Naive B cell (primary cell): ENCODE data around the gene CYP11A1. TPM values are rescaled to one million over a fixed set of nuclear protein-coding genes. Genes with fewer than 3 reads are reported as not detected.

ENCODE experiments used
- ATAC-seq, 2 donors: fragments of 150-1000 bp; cut with Tn5 transposase; 2 replicates each; pipeline ENCODE4 v1.10.0; 2021; ENCODE audit warnings: low read depth in 2 of 2, mild to moderate bottlenecking in 2 of 2, moderate library complexity in 2 of 2
- DNase-seq: peaks from one replicate; pipeline ENCODE4 v3.0.0; 2022
- H3K27ac Mint-ChIP-seq, 6 donors: one replicate each; pipeline ENCODE4 v1.8.0; 2020 to 2022; ENCODE audit warnings: mild to moderate bottlenecking in 6 of 6, mixed read lengths in 6 of 6, moderate library complexity in 5 of 6, inconsistent platforms in 2 of 6
- H3K27me3 Mint-ChIP-seq, 3 donors: one replicate each; pipeline ENCODE4 v1.8.0; 2021 to 2022; ENCODE audit warnings: mixed read lengths in 3 of 3, mild to moderate bottlenecking in 1 of 3
- H3K36me3 Mint-ChIP-seq, 2 donors: one replicate each; pipeline ENCODE4 v1.8.0; 2020 to 2022; ENCODE audit warnings: mixed read lengths in 2 of 2, inconsistent platforms in 1 of 2, mild to moderate bottlenecking in 1 of 2
- H3K4me1 Mint-ChIP-seq, 3 donors: one replicate each; pipeline ENCODE4 v1.8.0; 2020 to 2022; ENCODE audit warnings: mixed read lengths in 3 of 3, inconsistent platforms in 1 of 3, mild to moderate bottlenecking in 1 of 3, moderate library complexity in 1 of 3
- H3K4me3 Mint-ChIP-seq, 8 donors: one replicate each; pipeline ENCODE4 v1.8.0; 2020 to 2022; ENCODE audit warnings: mild to moderate bottlenecking in 8 of 8, mixed read lengths in 8 of 8, moderate library complexity in 8 of 8, inconsistent platforms in 2 of 8
- H3K9me3 Mint-ChIP-seq, 7 donors: one replicate each; pipeline ENCODE4 v1.8.0; 2020 to 2022; ENCODE audit warnings: mixed read lengths in 7 of 7, mild to moderate bottlenecking in 5 of 7, inconsistent platforms in 2 of 7, moderate library complexity in 1 of 7
- polyA plus RNA-seq, 6 donors: library from polyadenylated mRNA; unstranded; fragments of 300-500 nt; fragmentation: Illumina TruSeq; gene quantifications; one replicate each; pipeline ENCODE4 v1.2.3, GENCODE V29; 2021; ENCODE audit warnings: low read depth in 6 of 6

CYP11A1 gene
- polyA plus RNA-seq, 6 donors from 2014 or later: not detected

GRCh38 chr15:74322558-74323180 is 44.8 kb downstream of the CYP11A1 start:
- peak; percentile 56 to 76 for ATAC-seq

GRCh38 chr15:74320352-74321247 is 46.8 kb downstream of the CYP11A1 start:
- H3K4me1 Mint-ChIP-seq: peaks cover 4 to 18% (median 7%) of the 10 kb centered on the region in 3 donors
- ATAC-seq (no peak), DNase-seq (no peak)
- no peak overlapping the region for H3K27ac Mint-ChIP-seq
- no peaks in the 10 kb centered on the region for H3K9me3 Mint-ChIP-seq
- H3K36me3 Mint-ChIP-seq: no peaks in the 10 kb centered on the region
- H3K27me3 Mint-ChIP-seq: peaks cover 5 to 24% (median 20%) of the 10 kb centered on the region in 3 donors
- H3K4me3 Mint-ChIP-seq: no peak overlapping the region

More at GRCh38 chr15:74322558-74323180, 44.8 kb downstream of the CYP11A1 start:
- peak overlapping the region in 1 of 6 donors; percentile 54 for H3K27ac Mint-ChIP-seq
- H3K36me3 Mint-ChIP-seq: no peaks in the 10 kb centered on the region
- H3K4me1 Mint-ChIP-seq: peaks cover 4 to 9% (median 5%) of the 10 kb centered on the region in 3 donors
- peaks cover 5 to 31% (median 29%) of the 10 kb centered on the region in 3 donors for H3K27me3 Mint-ChIP-seq
- H3K9me3 Mint-ChIP-seq: no peaks in the 10 kb centered on the region
- no peak overlapping the region for H3K4me3 Mint-ChIP-seq
- DNase-seq: peak; percentile 34

GRCh38 chr15:74319596-74320351 is 47.7 kb downstream of the CYP11A1 start:
- Mint-ChIP-seq H3K36me3 (no peaks in the 10 kb centered on the region), H3K9me3 (no peaks in the 10 kb centered on the region), H3K27me3 (peaks cover 5 to 16% (median 12%) of the 10 kb centered on the region in 3 donors), H3K27ac (no peak overlapping the region), H3K4me1 (peaks cover 13 to 26% (median 16%) of the 10 kb centered on the region in 3 donors), H3K4me3 (no peak overlapping the region)
- DNase-seq: no peak
- no peak for ATAC-seq

- no peak for DNase-seq
- peaks cover 14 to 26% (median 18%) of the 10 kb centered on the region in 3 donors for H3K4me1 Mint-ChIP-seq
- peaks cover 5 to 9% (median 8%) of the 10 kb centered on the region in 3 donors for H3K27me3 Mint-ChIP-seq
- H3K36me3 Mint-ChIP-seq: no peaks in the 10 kb centered on the region
- H3K4me3 Mint-ChIP-seq: no peak overlapping the region
- no peak for ATAC-seq
- peak overlapping the region in 1 of 6 donors; percentile 54 for H3K27ac Mint-ChIP-seq
- H3K9me3 Mint-ChIP-seq: no peaks in the 10 kb centered on the region
These were observed 48.3 kb downstream of the CYP11A1 start for GRCh38 chr15:74319138-74319460.

GRCh38 chr15:74318376-74319137 is 48.9 kb downstream of the CYP11A1 start:
- H3K4me3 Mint-ChIP-seq: no peak overlapping the region
- no peaks in the 10 kb centered on the region for H3K9me3 Mint-ChIP-seq
- no peaks in the 10 kb centered on the region for H3K36me3 Mint-ChIP-seq
- H3K27ac Mint-ChIP-seq: peak overlapping the region in 1 of 6 donors; percentile 54
- DNase-seq (no peak), ATAC-seq (peak; percentile 43 to 57)
- H3K4me1 Mint-ChIP-seq: peaks cover 14 to 26% (median 18%) of the 10 kb centered on the region in 3 donors
- peaks cover 5 to 12% (median 8%) of the 10 kb centered on the region in 3 donors for H3K27me3 Mint-ChIP-seq

GRCh38 chr15:74317820-74318375 is 49.5 kb downstream of the CYP11A1 start:
- Mint-ChIP-seq H3K4me1 (peaks cover 14 to 24% (median 15%) of the 10 kb centered on the region in 3 donors), H3K27me3 (peaks cover 2 to 9% (median 4%) of the 10 kb centered on the region in 3 donors), H3K36me3 (no peaks in the 10 kb centered on the region), H3K4me3 (no peak overlapping the region), H3K9me3 (no peaks in the 10 kb centered on the region), H3K27ac (no peak overlapping the region)
- ATAC-seq (no peak), DNase-seq (no peak)

- H3K27me3 Mint-ChIP-seq: peaks cover 0 to 11% (median 0%) of the 10 kb centered on the region in 3 donors
- peak overlapping the region in 1 of 6 donors; percentile 72 for H3K27ac Mint-ChIP-seq
- ATAC-seq (no peak), DNase-seq (no peak)
- no peaks in the 10 kb centered on the region for H3K36me3 Mint-ChIP-seq
- no peaks in the 10 kb centered on the region for H3K9me3 Mint-ChIP-seq
- H3K4me3 Mint-ChIP-seq: no peak overlapping the region
- peaks cover 13 to 23% (median 14%) of the 10 kb centered on the region in 3 donors for H3K4me1 Mint-ChIP-seq
These were observed 51.3 kb downstream of the CYP11A1 start for GRCh38 chr15:74316141-74316540.

- Mint-ChIP-seq H3K4me3 (no peak overlapping the region), H3K9me3 (no peaks in the 10 kb centered on the region), H3K27me3 (peaks cover 0 to 16% (median 0%) of the 10 kb centered on the region in 3 donors), H3K4me1 (peaks cover 13 to 23% (median 14%) of the 10 kb centered on the region in 3 donors), H3K27ac (peak overlapping the region in 2 of 6 donors; percentile 17 to 29), H3K36me3 (no peaks in the 10 kb centered on the region)
- ATAC-seq (no peak), DNase-seq (no peak)
These were observed 51.8 kb downstream of the CYP11A1 start for GRCh38 chr15:74315626-74316025.

- no peaks in the 10 kb centered on the region for H3K36me3 Mint-ChIP-seq
- peaks cover 2 to 21% (median 5%) of the 10 kb centered on the region in 3 donors for H3K27me3 Mint-ChIP-seq
- ATAC-seq (no peak), DNase-seq (no peak)
- peaks cover 13 to 23% (median 14%) of the 10 kb centered on the region in 3 donors for H3K4me1 Mint-ChIP-seq
- H3K4me3 Mint-ChIP-seq: no peak overlapping the region
- H3K9me3 Mint-ChIP-seq: no peaks in the 10 kb centered on the region
- no peak overlapping the region for H3K27ac Mint-ChIP-seq
These were observed 52.5 kb downstream of the CYP11A1 start for GRCh38 chr15:74314795-74315438.

- DNase-seq (no peak), ATAC-seq (no peak)
- Mint-ChIP-seq H3K9me3 (no peaks in the 10 kb centered on the region), H3K4me3 (peak overlapping the region in 1 of 8 donors; percentile 30), H3K4me1 (peaks cover 13 to 23% (median 14%) of the 10 kb centered on the region in 3 donors), H3K27ac (peak overlapping the region in 1 of 6 donors; percentile 62), H3K36me3 (no peaks in the 10 kb centered on the region), H3K27me3 (peaks cover 9 to 31% (median 15%) of the 10 kb centered on the region in 3 donors)
These were observed 53.6 kb downstream of the CYP11A1 start for GRCh38 chr15:74313889-74314288.

- Mint-ChIP-seq H3K36me3 (no peaks in the 10 kb centered on the region), H3K27me3 (peaks cover 10 to 40% (median 28%) of the 10 kb centered on the region in 3 donors), H3K4me1 (peaks cover 10 to 16% (median 13%) of the 10 kb centered on the region in 3 donors), H3K4me3 (no peak overlapping the region), H3K27ac (no peak overlapping the region), H3K9me3 (no peaks in the 10 kb centered on the region)
- ATAC-seq (no peak), DNase-seq (no peak)
These were observed 54.9 kb downstream of the CYP11A1 start for GRCh38 chr15:74312445-74313007.
